ENCODE data around the gene S100A10. TPM values are rescaled to one million over a fixed set of nuclear protein-coding genes. Genes with fewer than 3 reads are reported as not detected.

Gene S100A10
- total RNA-seq, 1 experiment from 2014 or later, result 160 TPM

GRCh38 chr1:152029929-152030211 lies 36.2 kb upstream of the S100A10 start:
- no peak overlapping the region for H3K27ac ChIP-seq (ENCODE audit: insufficient read length, low read depth, low read length)
- no CpG with 5 or more reads among the region's 4 CpGs for WGBS (ENCODE audit: extremely low coverage, insufficient read length, low lambda C conversion rate)

More at GRCh38 chr1:152029929-152030211, 36.2 kb upstream of the S100A10 start:
- no peak overlapping the region for H3K23ac ChIP-seq (ENCODE audit: insufficient read length, low read depth, low read length)
- no peak overlapping the region for H3K4me3 Mint-ChIP-seq
- no peaks in the 10 kb centered on the region for H3K9me3 Mint-ChIP-seq
- no peak overlapping the region for H2BK15ac ChIP-seq (ENCODE audit: low read depth, low read length)
- no peaks in the 10 kb centered on the region for H3K79me2 ChIP-seq (ENCODE audit: insufficient read depth, low read length)
- no peaks in the 10 kb centered on the region for H3K79me1 ChIP-seq (ENCODE audit: insufficient read depth, low read depth, low read length, poor library complexity, severe bottlenecking)
- H2BK12ac ChIP-seq (ENCODE audit: insufficient read length, low read depth, low read length), result no peak overlapping the region
- H3K27ac Mint-ChIP-seq, result no peak overlapping the region
- no peaks in the 10 kb centered on the region for H3K9me3 ChIP-seq (ENCODE audit: control insufficient read depth, low read depth, low read length)
- no peak overlapping the region for H3K14ac ChIP-seq (ENCODE audit: insufficient read depth, low read length)
- no peak overlapping the region for H3K4ac ChIP-seq (ENCODE audit: low read depth, low read length)
- no peak overlapping the region for H4K91ac ChIP-seq (ENCODE audit: insufficient read length, low read depth, low read length)
- peaks cover 3% of the 10 kb centered on the region; the same call in 1 of the 2 replicates for H3K4me1 ChIP-seq (ENCODE audit: insufficient read depth, low read length)
- H2BK20ac ChIP-seq (ENCODE audit: low read depth, low read length, poor library complexity, severe bottlenecking), result no peak overlapping the region
- H3K56ac ChIP-seq (ENCODE audit: insufficient read length, low read depth, low read length), result no peak overlapping the region
- DNase-seq, result no peak
- no peak overlapping the region for H3K9ac ChIP-seq (ENCODE audit: extremely low read depth, insufficient read length, low read length)
- peaks cover 4 to 29% (median 6%) of the 10 kb centered on the region in 3 experiments; a peak in 6 of 7 replicates for H3K36me3 Mint-ChIP-seq (ENCODE audit: insufficient read depth in 1 of 3, low read depth in 3 of 3)
- H3K4me2 ChIP-seq (ENCODE audit: insufficient read depth, insufficient read length, low read length), result no peak overlapping the region
- no peaks in the 10 kb centered on the region for H4K20me1 ChIP-seq (ENCODE audit: control insufficient read depth, insufficient read depth, insufficient read length)
- no peak overlapping the region for H2BK5ac ChIP-seq (ENCODE audit: insufficient read length, low read length)
- no peak overlapping the region for H3T11ph ChIP-seq (ENCODE audit: low read length)
- H4K5ac ChIP-seq (ENCODE audit: insufficient read length, low read depth, low read length), result no peak overlapping the region
- no peak for TF ChIP-seq CTCF (conservative IDR thresholded peaks at IDR 0.05)
- no peaks in the 10 kb centered on the region for H3K27me3 ChIP-seq (ENCODE audit: insufficient read depth, low read length)
- no peak overlapping the region for H2BK120ac ChIP-seq (ENCODE audit: low read depth, low read length, poor library complexity, severe bottlenecking)
- no peak overlapping the region for H2AK5ac ChIP-seq (ENCODE audit: insufficient read length, low read length)
- H4K8ac ChIP-seq (replicated peaks; ENCODE audit: insufficient read length, low read depth, low read length), result no peak overlapping the region
- H3K4me1 Mint-ChIP-seq, result peaks cover 7 to 11% of the 10 kb centered on the region in 2 experiments
- peaks cover 2% of the 10 kb centered on the region for H3K23me2 ChIP-seq (ENCODE audit: insufficient read length, low read depth, low read length, poor library complexity, severe bottlenecking)
- no peak overlapping the region for H2AFZ ChIP-seq (ENCODE audit: low read length)
- no peak overlapping the region for H3K18ac ChIP-seq (ENCODE audit: insufficient read length, low read depth, low read length)
- H3K27me3 Mint-ChIP-seq (ENCODE audit: low read depth), result no peaks in the 10 kb centered on the region

Data from H9 (cell line).